Ishikawa (cell line): ENCODE data around the gene ALMS1.

Experiments used
- CEBPB ChIP-seq: IDR thresholded peaks from 2 replicates; pipeline ENCODE4 v1.6.1; 2012
- CREB1 ChIP-seq: IDR thresholded peaks from 2 replicates; pipeline ENCODE4 v1.6.1; 2012; ENCODE audit warnings: low read depth
- EGR1 ChIP-seq: IDR thresholded peaks from 2 replicates; pipeline ENCODE4 v1.6.1; 2012
- EP300 ChIP-seq: IDR thresholded peaks from 2 replicates; pipeline ENCODE4 v1.6.1; 2012; ENCODE audit warnings: borderline replicate concordance
- FOXM1 ChIP-seq: IDR thresholded peaks from 2 replicates; pipeline ENCODE4 v1.6.1; 2012; ENCODE audit warnings: low read depth, borderline replicate concordance
- NFIC ChIP-seq: IDR thresholded peaks from 2 replicates; pipeline ENCODE4 v1.6.1; 2012
- RAD21 ChIP-seq: IDR thresholded peaks from 2 replicates; pipeline ENCODE4 v1.6.1; 2012; ENCODE audit warnings: low read depth
- TAF1 ChIP-seq: IDR thresholded peaks from 2 replicates; pipeline ENCODE4 v1.6.1; 2012; ENCODE audit warnings: low read depth, mild to moderate bottlenecking
- TCF12 ChIP-seq: IDR thresholded peaks from 2 replicates; pipeline ENCODE4 v1.6.1; 2012; ENCODE audit warnings: low read depth
- TEAD4 ChIP-seq: IDR thresholded peaks from 2 replicates; pipeline ENCODE4 v1.6.1; 2012
- YY1 ChIP-seq: IDR thresholded peaks from 2 replicates; pipeline ENCODE4 v1.6.1; 2012; ENCODE audit warnings: low read depth
- ZBTB7A ChIP-seq: IDR thresholded peaks from 2 replicates; pipeline ENCODE4 v1.6.1; 2012; ENCODE audit warnings: low read depth
- TF ChIP-seq, protein P1 (sequence below): IDR thresholded peaks from 2 replicates; pipeline ENCODE4 v1.6.1; 2012; ENCODE audit warnings: low read depth, mild to moderate bottlenecking
- TF ChIP-seq, protein P2 (sequence below): IDR thresholded peaks from 2 replicates; pipeline ENCODE4 v1.6.1; 2012
- TF ChIP-seq, protein P3 (sequence below): IDR thresholded peaks from 2 replicates; pipeline ENCODE4 v1.6.1; 2012

ALMS1 gene

DNA sequence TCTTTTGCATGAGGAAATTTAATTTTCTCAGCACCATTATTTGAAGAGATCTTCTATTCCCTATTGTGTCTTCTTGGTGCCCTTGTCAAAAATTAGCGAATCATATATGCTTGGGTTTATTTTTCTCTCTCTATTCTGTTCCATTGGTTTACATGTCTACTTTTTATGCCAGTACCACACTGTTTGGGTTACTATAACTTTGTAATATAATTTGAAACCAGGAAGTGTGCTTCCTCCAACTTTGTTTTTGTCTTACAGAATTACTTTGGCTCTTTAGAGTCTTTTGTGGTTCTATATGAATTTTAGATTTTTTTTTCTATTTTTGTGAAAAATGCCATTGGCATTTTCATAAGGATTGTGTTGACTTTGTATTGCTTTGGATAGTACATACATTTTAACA, 17.6 kb downstream of the ALMS1 start:
- TF ChIP-seq, protein P1, sequence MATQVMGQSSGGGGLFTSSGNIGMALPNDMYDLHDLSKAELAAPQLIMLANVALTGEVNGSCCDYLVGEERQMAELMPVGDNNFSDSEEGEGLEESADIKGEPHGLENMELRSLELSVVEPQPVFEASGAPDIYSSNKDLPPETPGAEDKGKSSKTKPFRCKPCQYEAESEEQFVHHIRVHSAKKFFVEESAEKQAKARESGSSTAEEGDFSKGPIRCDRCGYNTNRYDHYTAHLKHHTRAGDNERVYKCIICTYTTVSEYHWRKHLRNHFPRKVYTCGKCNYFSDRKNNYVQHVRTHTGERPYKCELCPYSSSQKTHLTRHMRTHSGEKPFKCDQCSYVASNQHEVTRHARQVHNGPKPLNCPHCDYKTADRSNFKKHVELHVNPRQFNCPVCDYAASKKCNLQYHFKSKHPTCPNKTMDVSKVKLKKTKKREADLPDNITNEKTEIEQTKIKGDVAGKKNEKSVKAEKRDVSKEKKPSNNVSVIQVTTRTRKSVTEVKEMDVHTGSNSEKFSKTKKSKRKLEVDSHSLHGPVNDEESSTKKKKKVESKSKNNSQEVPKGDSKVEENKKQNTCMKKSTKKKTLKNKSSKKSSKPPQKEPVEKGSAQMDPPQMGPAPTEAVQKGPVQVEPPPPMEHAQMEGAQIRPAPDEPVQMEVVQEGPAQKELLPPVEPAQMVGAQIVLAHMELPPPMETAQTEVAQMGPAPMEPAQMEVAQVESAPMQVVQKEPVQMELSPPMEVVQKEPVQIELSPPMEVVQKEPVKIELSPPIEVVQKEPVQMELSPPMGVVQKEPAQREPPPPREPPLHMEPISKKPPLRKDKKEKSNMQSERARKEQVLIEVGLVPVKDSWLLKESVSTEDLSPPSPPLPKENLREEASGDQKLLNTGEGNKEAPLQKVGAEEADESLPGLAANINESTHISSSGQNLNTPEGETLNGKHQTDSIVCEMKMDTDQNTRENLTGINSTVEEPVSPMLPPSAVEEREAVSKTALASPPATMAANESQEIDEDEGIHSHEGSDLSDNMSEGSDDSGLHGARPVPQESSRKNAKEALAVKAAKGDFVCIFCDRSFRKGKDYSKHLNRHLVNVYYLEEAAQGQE = no peak
- TF ChIP-seq RAD21 (no peak), NFIC (no peak), EP300 (no peak), FOXM1 (no peak)

DNA sequence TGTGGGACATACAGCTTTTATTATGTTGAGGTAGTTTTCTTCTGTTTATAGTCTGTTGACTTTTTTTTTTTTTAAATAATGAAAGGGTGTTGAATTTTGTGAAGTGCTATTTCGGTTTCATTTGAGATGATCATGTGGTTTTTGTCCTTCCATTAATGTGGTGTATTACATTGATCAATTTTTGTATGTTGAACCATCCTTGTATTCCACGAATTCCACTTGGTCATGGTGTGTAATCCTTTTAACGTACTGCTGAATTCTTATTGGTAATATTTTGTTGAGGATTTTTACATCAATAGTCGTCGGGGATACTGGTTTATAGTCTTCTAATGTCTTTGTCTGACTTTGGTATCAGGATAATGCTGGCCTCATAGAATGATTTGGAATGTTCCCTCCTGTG, 18.8 kb downstream of the ALMS1 start:
- no peak for TF ChIP-seq RAD21
- no peak for TF ChIP-seq YY1
- TF ChIP-seq, protein P2, sequence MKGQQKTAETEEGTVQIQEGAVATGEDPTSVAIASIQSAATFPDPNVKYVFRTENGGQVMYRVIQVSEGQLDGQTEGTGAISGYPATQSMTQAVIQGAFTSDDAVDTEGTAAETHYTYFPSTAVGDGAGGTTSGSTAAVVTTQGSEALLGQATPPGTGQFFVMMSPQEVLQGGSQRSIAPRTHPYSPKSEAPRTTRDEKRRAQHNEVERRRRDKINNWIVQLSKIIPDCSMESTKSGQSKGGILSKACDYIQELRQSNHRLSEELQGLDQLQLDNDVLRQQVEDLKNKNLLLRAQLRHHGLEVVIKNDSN = no peak
- no peak for TF ChIP-seq CEBPB
- no peak for TF ChIP-seq EP300
- TF ChIP-seq TEAD4 = no peak

DNA sequence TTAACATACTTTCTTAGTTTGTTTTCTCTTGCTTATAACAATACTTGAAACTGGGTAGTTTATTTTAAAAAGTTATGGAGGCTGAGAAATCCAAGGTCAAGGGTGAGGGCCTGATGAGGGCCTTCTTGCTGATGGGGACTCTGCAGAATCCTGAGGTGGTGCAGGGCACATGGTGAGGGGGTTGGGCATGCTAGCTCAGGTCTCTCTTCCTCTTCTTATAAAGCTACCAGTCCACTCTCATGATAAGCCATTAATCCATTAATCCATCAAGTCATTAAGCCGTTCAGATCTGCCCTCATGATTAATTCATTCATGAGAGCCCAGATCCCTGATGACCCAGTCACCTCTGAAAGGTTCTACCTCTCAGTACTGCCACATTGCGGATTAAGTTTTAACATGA, 21.4 kb downstream of the ALMS1 start:
- TF ChIP-seq, protein P3, sequence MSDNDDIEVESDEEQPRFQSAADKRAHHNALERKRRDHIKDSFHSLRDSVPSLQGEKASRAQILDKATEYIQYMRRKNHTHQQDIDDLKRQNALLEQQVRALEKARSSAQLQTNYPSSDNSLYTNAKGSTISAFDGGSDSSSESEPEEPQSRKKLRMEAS = no peak
- TF ChIP-seq CEBPB (no peak), ZBTB7A (no peak), TEAD4 (no peak), FOXM1 (no peak), YY1 (no peak), TCF12 (no peak)
- TF ChIP-seq, protein P2 = no peak
- TF ChIP-seq, protein P1 = no peak

DNA sequence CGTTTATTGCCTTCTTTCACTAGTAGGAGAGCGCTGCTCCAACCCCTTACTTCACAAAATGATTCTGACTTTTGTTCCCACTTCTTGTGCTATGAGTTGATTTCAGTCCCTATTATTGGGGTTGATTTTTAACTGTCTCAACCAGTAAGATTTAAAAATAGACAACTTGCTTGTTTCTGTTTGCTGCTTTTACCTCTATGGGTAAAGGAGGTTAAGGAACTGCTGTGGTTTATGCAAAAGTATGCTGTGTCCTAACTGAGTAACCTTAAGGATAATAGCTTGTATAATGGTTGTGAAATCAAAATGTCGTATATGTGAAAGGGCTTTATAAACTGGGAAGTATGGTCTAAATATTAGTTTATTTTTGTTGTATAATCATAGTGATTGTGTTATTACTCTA, 22.6 kb downstream of the ALMS1 start:
- TF ChIP-seq CEBPB = no peak
- TF ChIP-seq, protein P3 = no peak
- TF ChIP-seq, protein P2 = no peak
- no peak for TF ChIP-seq CREB1
- TF ChIP-seq TAF1 = no peak
- TF ChIP-seq TEAD4 = no peak
- TF ChIP-seq TCF12 = no peak
- TF ChIP-seq YY1 = no peak
- no peak for TF ChIP-seq ZBTB7A
- no peak for TF ChIP-seq FOXM1
- TF ChIP-seq EGR1 = no peak
- no peak for TF ChIP-seq EP300
- TF ChIP-seq RAD21 = no peak
- TF ChIP-seq, protein P1 = no peak
- TF ChIP-seq NFIC = no peak

DNA sequence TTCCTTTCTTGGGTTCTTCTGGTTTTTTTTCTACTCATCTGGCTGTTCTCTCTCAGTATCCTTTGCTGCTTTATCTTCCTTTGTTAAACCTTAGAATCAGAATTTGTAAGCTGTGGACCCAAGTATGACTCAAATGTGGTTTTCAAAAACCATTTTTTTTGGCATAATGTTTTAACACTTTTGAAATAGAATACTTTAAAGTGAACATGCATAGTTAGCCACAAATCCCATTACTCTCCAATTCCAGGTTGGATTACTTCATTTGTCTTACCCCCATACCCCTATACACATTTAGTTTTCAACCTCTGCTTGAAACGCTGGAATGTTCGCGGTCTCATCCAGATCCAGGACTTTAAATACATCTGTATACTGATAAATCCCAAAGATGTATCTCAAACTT, 29.1 kb downstream of the ALMS1 start:
- TF ChIP-seq EGR1 = no peak
